Activated T-helper 9 cell treated with anti-CD3 and anti-CD28 coated beads, Interleukin-2, amount 50 U/mL, for 16 hours (primary cell): ENCODE results near the gene RNF121.

Experiments
- DNase-seq: peaks from one replicate; pipeline ENCODE4 v3.0.0-alpha.2; 2020; ENCODE audit warnings: low read depth

The RNF121 gene

DNA sequence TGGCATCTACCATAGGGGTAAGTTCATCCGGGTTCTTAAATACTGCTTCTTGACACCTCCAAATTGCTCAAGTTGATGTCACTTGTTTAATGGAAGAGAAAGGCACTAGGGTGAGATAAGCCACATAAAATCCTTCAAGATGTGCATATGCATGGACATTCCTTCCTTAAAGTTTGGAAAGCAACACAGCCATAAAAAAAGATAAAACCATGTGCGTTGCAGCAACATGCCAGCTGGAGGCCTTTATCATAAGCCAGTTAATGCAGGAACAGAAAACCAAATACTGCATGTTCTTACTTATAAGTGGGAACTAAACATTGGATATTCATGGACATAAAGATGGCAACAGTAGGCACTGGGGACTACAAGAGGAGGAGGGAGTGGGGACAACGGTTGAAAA lies 61.9 kb downstream of the RNF121 start:
- DNase-seq, result no peak

- DNase-seq, result no peak
These were observed 62.6 kb downstream of the RNF121 start for GRCh38 chr11:71991494-71991893.

DNA sequence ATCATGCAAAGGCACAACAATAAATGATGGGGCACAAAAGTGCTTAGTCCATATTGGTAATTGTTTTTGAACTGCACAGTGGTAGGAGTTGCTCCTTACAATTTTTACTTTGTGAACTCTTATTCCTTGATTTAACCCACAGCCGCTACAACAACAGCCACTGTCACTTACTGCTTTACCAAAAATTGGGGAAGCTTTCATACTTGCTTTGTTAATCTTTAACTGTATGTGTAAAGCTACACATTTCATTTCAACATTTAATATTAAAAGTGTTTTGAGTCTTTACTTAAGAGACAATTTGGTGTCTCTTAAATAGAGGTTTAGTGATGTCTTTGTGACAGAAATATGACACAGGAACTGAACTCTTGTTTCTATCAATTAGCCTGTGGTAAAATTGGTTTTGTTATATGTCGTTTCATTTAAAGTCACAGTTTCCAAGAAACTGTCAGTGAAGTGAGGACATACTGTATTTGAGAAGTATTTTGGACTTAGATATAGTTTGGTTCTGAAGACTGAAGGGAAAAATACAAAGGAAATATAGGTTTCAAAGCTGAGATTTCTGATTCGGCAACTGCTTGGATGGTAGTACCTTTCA lies 63.4 kb downstream of the RNF121 start:
- no peak for DNase-seq

GRCh38 chr11:71994786-71995185 lies 65.9 kb downstream of the RNF121 start:
- no peak for DNase-seq

DNA sequence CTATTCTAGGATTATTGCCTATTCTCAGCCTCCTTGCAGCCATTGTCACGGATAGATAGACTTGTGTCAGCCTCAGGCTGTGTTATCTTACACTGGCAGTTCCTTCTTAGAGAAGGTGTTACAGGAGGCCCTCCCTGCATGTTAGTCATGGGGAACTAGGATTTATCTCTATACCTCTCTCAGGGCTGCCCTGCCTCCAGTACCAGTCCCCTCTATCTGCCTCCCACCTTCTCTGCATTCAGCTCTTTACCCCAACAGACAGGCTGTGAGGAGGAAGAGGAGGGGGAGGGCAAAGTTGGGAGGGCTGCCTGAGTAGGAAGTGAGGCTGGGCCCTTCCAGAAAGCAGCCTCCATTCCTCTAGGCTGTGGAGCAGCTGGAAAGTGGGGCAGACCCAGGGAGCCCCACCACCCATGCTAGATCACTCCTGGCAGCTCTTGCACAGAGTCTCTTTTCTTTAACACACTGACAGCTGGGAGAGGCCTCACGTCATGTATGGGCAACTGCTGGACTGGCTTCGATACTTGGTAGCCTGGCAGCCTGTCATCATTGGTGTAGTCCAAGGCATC lies 67.0 kb downstream of the RNF121 start:
- DNase-seq, result no peak

DNA sequence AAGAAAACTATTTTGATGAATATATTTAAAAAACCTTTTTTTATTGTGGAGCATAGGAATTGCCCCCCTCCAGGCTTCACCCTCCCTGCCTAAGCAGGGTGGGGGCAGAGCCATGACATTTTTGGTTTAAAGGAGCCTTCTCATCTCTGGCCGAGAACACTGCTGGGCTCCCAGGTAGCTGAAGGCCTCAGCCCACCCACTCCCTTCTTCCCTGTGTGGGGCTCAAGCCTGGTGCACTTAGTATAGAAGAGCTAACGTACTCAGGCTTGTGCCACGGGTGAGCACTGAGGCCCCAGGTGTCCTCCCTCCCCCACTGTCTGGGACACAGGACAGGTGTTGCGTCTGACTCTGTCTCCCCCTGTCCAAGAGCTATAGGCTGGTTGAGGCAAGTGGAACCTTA lies 67.7 kb downstream of the RNF121 start:
- DNase-seq, result no peak

- no peak for DNase-seq
These were observed 68.1 kb downstream of the RNF121 start for GRCh38 chr11:71996946-71997345.

- DNase-seq, result no peak
These were observed 68.7 kb downstream of the RNF121 start for GRCh38 chr11:71997594-71997993.

GRCh38 chr11:71998061-71998460 lies 69.2 kb downstream of the RNF121 start:
- DNase-seq, result no peak

DNA sequence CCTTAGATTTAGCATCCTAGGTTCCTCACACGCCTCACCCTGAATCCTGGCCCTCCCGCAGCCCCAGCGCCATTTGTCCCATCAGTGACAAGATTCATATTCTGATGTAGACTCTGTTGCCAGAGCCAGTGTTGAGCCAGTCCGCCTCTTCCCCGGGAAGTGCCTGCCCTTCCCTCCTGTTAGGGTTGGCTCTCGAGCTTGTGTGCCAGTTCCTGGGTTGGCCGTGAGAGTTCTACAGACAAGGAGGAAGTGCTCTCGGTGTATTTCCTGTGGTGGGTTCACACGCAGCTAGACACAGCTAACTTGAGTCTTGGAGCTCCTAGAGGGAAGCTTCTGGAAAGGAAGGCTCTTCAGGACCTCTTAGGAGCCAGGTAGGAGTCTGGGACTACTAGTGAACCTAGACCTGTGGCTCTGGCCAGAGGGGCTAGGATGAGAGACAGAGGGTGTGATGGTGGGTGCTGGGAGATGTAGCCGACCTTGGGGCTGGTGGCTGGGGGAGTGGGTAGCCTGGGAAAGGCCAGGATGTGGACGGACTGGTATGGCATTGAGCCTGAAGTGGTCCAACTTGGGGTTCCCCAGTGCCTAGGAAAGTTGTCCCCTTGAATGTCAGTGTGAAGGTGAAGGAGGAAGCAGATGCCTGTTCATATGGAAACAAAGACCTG lies 69.9 kb downstream of the RNF121 start, which contains the start of gene IL18BP:
IL18BP (plus strand) TSS at position 261 of the 662 bp plus-strand sequence. CDS start 1,076 bp downstream, outside the sequence.
- DNase-seq, result no peak

DNA sequence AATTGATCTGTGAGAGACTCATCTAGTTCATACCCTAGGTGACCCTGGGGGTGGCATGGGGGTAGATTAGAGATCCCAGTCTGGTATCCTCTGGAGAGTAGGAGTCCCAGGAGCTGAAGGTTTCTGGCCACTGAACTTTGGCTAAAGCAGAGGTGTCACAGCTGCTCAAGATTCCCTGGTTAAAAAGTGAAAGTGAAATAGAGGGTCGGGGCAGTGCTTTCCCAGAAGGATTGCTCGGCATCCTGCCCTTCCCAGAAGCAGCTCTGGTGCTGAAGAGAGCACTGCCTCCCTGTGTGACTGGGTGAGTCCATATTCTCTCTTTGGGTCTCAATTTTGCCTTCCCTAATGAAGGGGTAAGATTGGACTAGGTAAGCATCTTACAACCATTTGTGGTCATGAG lies 70.5 kb downstream of the RNF121 start:
- no peak for DNase-seq

DNA sequence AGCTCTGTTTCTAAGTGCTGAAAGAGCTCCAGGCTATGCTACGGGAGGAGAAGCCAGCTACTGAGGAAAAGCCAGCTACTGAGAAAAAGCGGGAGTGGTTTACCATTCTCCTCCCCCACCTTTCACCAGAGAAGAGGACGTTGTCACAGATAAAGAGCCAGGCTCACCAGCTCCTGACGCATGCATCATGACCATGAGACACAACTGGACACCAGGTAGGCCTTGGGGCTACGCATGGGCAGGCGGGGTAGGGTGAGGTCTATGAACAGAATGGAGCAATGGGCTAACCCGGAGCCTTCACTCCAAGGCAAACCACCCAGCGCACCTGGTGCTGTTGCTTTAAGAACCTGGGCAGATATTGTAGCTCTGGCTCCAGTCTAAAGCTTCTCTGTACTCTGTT lies 71.0 kb downstream of the RNF121 start:
- no peak for DNase-seq

GRCh38 chr11:72000202-72000867 lies 71.5 kb downstream of the RNF121 start:
- no peak for DNase-seq

DNA sequence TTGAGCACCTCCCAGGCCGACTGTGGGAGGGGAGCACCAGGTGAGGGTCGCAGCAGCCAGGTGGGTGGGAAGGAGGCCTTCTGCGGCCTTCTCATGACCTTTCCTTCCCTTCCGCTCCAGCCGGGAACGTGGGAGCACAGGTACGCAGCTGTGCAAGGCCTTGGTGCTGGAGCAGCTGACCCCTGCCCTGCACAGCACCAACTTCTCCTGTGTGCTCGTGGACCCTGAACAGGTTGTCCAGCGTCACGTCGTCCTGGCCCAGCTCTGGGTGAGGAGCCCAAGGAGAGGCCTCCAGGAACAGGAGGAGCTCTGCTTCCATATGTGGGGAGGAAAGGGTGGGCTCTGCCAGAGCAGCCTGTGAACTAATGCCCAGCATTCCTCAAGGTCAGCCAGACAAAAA lies 72.4 kb downstream of the RNF121 start:
- no peak for DNase-seq

- no peak for DNase-seq
These were observed 73.2 kb downstream of the RNF121 start for GRCh38 chr11:72001834-72002591.

GRCh38 chr11:72002841-72003775 lies 74.3 kb downstream of the RNF121 start:
- no peak for DNase-seq

DNA sequence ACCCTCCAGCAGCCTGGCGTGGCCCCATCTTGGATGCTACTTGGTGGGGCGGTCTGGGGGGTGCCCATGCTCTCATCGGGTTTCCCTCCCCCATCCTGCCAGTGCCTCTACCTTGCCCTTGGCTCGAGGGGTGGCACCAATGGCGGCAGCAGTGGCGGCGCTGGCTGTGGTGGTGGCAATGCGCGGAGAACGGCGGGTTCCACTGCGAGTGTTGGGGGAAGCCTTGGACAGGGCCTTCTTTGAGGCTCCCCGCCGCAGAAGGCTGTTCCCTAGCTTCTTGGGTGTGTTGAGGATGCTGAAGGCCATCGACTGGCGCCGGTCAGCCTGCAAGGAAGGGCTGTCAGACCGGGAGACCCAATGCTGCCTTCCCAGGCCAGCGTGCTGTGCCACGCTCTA lies 74.9 kb downstream of the RNF121 start:
- no peak for DNase-seq

GRCh38 chr11:72004515-72005346 lies 75.9 kb downstream of the RNF121 start:
- DNase-seq, result no peak

DNA sequence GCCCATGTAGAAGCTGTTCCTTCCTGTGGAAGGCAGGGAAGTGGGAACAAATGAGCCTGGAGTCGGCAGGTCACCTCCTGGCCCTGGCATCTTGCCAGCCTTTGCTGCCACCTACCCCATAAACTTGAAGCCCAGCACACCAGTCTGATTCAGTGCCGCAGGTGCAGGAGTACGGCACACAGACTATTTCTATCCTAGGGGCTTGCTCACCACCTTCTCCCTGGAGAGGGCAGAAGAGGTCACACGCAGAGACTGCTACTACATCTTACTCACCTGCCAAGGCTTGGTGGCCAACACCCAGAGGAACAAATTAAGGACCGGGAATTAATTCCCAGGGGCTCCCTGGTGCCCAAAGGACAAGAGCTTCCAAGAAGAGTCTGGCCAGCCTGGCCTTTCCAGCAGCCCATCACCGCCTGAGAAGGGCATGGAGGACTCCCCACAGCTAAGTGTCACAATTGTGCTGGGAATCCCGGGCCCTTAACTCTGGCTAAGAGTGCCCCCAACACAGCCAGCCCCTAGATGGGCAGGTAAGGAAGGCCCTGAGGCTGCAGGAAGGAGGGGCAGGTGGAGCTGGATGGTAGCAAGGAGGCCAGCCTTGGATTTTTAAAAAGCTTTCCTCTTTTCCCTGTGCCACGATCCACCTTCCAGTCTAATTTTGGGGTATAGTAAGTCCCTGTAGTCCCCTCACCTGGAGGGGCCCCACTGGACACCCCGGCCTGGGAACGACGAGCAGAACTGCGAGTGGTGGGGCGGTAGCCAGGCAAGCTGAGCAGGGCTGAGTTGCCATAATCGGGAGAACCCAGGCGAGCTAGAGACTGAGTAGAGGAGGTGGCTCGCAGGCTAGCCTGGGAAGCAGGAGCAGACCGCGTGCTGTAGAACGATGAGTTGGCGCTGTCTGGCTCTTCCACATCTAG lies 76.8 kb downstream of the RNF121 start:
- DNase-seq, result no peak
